GM12873 (cell line): ENCODE results near the gene COX7A2L.

Experiments used
- TF ChIP-seq, protein P1 (sequence below): IDR thresholded peaks from 2 replicates; pipeline ENCODE4 v1.5.1; 2012; ENCODE audit warnings: low read depth, mild to moderate bottlenecking, moderate library complexity, low read length, control low read depth; ENCODE audit not compliant: insufficient read depth; ENCODE audit errors: missing control alignments

The COX7A2L gene

DNA sequence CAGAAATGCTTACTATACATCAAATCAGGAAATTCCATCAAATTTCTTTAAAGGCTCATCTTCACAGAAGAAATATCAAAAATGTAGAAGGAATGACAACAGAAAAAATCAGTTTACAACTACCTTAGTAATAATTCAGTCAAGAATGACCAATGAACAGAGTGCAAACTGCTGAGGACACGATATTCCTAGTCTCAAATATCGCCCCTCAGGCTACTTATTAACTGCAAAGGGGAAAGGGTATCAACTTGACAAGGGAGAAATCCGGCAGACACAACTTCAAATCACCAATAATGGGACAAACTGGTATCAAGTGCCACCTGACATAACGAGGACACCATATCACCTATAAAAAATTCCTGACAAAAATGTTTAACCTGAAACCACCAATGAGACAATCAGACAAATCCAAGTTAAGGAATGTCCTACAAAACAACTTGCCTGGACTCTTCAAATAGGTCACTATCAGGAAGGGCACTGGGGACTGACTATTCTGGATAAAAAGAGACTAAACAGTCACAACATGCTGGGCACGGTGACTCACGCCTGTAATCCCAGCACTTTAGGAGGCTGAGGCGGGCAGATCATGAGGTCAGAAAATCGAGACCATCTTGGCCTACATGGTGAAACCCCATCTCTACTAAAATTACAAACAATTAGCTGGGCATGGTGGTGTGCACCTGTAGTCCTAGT is 12.8 kb downstream of the COX7A2L start:
- TF ChIP-seq, protein P1, sequence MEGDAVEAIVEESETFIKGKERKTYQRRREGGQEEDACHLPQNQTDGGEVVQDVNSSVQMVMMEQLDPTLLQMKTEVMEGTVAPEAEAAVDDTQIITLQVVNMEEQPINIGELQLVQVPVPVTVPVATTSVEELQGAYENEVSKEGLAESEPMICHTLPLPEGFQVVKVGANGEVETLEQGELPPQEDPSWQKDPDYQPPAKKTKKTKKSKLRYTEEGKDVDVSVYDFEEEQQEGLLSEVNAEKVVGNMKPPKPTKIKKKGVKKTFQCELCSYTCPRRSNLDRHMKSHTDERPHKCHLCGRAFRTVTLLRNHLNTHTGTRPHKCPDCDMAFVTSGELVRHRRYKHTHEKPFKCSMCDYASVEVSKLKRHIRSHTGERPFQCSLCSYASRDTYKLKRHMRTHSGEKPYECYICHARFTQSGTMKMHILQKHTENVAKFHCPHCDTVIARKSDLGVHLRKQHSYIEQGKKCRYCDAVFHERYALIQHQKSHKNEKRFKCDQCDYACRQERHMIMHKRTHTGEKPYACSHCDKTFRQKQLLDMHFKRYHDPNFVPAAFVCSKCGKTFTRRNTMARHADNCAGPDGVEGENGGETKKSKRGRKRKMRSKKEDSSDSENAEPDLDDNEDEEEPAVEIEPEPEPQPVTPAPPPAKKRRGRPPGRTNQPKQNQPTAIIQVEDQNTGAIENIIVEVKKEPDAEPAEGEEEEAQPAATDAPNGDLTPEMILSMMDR = no peak

DNA sequence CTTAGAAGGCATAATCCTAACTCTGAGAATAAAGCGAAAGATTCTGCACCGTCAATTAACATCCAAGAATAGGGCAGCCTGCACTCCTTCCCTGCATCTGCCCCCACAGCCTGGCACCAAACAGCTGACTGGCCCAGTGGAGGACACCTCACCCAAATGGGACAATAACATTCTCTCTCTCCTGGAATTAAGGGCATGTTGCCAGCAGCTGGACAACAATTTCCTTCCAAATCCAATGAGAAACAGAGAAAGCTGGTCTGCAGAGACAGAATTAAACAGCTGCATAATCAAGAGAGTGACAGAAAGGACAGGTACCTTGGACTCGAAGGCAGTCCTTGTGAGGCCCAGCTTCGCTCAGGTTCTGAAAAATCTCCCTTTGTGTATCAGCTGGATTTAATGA is 15.0 kb downstream of the COX7A2L start:
- TF ChIP-seq, protein P1 = no peak

DNA sequence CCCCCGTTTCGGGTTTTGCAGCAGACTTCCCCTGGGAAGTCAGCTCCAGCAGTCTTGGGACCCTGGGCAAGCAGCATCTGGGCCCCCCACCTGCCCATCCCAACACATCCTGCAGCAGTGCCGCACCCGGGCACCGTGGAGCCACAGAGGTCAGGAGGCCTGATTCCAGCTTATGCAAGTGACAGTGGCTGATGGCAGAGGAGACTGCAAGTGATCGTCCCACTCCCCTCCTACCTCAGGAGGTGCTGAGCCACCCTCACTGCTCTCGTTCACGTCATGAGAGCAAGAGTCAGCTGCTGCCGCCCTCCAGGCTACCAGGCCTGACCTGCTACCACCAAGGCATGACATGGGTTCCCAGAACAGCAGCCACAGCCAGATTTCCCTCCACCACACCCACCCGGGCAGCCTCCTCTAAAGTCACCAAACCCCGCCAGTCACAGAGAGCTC is 18.2 kb downstream of the COX7A2L start:
- TF ChIP-seq, protein P1 = no peak

DNA sequence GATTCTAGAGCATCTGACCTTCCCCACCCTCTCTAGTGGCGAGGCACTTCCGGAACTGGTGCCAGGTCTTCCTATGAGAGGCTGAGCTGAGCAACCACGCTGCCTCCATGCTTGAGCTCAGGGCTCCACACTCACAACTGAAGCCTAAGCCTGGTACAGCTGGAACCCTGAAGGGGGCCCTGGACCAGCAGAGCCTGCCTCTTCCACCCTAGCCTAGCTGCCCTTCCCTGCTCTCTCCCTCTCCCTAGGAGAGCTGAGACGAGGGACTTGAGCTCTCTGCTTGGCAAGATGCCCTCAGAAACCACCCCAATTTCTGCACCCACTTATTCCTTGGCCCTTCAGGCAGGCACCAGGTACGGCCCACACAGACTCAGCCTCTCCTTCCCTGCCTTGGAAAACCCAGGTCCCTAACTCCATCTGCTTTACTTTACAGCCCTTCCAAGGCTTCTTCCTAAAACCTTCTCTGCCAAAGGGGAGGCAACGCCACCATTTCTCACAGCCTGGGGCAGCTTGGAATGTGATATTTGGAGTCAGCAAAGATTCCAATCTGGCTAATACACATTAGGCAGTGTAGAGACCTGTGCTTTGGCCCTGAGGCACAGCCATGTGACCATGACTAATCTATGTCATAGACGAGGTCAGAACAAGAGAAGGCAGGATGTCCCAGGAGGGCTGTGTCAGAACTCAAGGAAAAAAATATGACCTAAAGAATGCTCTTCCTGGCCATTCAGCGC is 18.8 kb downstream of the COX7A2L start:
- TF ChIP-seq, protein P1 = no peak

DNA sequence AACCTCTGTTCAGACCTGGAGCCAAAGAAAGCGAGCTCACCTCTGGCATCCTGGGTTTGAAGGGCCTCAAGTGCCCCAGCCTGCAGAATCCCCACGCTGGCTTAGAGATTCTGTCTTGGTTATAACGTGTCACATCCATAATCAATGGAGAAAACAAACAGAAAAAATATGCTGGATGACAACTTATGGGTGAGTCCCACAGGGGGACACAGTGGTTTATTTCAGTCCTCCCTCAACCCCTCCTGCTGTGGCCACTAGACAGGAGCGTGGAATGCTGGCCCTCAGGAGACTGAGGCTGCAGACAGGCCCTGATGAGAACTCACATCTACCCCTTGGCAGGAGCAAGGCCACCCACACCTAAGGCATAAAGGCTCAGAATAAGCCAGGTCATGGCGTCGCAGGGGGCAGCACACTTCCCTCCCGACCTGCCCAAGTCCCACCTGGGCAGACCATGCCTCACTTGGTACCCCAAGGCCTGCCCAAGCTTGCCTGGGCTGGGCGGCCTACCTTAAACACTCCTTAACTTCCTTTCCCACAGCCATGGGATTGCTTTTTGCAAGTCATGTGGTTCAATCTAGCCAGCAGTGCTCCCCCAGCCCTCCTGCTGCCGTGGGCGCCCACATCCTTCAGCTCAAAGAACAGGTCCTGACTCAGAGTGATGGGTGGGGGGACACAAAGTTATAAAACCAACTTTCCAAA is 19.9 kb downstream of the COX7A2L start:
- TF ChIP-seq, protein P1 = no peak

DNA sequence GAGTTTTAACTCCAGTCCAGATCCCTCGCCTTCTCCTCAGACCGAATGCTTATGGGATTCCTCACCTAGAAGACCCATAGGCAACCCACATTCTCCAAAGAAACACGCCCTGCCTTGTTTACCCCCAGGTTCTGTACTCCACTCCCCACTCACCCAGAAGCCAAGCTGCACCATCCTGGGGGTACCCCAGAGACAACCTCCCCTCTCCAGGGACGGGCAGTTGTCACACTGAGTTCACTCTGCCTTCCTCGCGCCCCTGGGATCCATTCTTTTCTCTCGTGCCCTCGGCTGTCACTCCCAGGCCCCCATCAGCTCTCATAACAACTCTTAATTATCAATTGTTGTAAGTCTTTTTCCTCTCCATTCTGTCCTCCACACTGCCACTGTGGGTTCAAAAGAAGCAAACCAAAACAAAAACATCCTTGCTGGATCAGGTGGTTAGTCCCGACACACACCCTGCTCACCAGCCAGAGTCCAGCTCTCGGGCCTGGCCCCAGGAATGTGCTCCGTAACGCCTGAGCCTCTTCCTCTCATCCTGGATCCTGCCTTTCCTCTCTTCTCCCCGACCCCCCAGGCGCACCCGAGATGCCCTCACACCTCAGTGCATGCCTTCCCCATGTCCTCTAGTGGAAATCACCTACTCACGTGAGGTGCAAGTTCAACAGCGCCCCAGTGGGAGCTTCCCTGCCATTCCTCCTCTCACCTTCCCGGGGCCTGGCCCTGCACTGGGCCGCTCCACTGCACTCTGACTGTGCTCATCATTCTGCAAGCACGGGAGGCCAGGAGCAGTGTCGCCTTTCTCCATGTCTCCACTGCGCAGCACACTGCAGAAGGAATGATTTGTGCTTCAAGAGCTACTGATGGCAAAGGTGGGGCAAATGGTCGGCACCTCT is 20.7 kb downstream of the COX7A2L start:
- TF ChIP-seq, protein P1 = no peak
